Activated CD4-positive, alpha-beta T cell treated with anti-CD3 and anti-CD28 coated beads, Interleukin-2, amount 50 U/mL, for 24 hours (primary cell): ENCODE results near the gene TSTD2.

ENCODE experiments used
- DNase-seq, 2 donors: peaks; one replicate each; pipeline ENCODE4 v3.0.0-alpha.2; 2020; ENCODE audit warnings: low read depth in 1 of 2, low spot score in 1 of 2

Gene TSTD2

GRCh38 chr9:97632985-97633858 lies at the start of gene TSTD2, which contains the start of gene NCBP1:
Gene TSTD2, minus strand, starts transcription at chr9:97633368. Its CDS starts 5,806 bp downstream, at chr9:97627562.
Gene NCBP1, plus strand, starts transcription at chr9:97633821. Its CDS starts 61 bp downstream, at chr9:97633882.
- peak; percentile 90 to 95 for DNase-seq

- no peak for DNase-seq
Measured at GRCh38 chr9:97682242-97682641, 49.1 kb upstream of the TSTD2 start.

- DNase-seq, result no peak
Measured at GRCh38 chr9:97675655-97676054, 42.5 kb upstream of the TSTD2 start.

- DNase-seq, result no peak
Measured at GRCh38 chr9:97673922-97674321, 40.8 kb upstream of the TSTD2 start.

- DNase-seq, result no peak
Measured at GRCh38 chr9:97672403-97672802, 39.2 kb upstream of the TSTD2 start.

- no peak for DNase-seq
Measured at GRCh38 chr9:97670586-97670985, 37.4 kb upstream of the TSTD2 start.

GRCh38 chr9:97668485-97668884 lies 35.3 kb upstream of the TSTD2 start:
- no peak for DNase-seq

- DNase-seq, result no peak
Measured at GRCh38 chr9:97666907-97667686, 33.9 kb upstream of the TSTD2 start.

GRCh38 chr9:97665742-97666141 lies 32.6 kb upstream of the TSTD2 start:
- no peak for DNase-seq

- no peak for DNase-seq
Measured at GRCh38 chr9:97660847-97661246, 27.7 kb upstream of the TSTD2 start.

GRCh38 chr9:97660340-97660739 lies 27.2 kb upstream of the TSTD2 start:
- no peak for DNase-seq

- no peak for DNase-seq
Measured at GRCh38 chr9:97659771-97660170, 26.6 kb upstream of the TSTD2 start.

- DNase-seq, result no peak
Measured at GRCh38 chr9:97658707-97659106, 25.5 kb upstream of the TSTD2 start.

GRCh38 chr9:97651646-97652045 lies 18.5 kb upstream of the TSTD2 start:
- DNase-seq, result no peak

- DNase-seq, result no peak
Measured at GRCh38 chr9:97647996-97648395, 14.8 kb upstream of the TSTD2 start.

- DNase-seq, result no peak
Measured at GRCh38 chr9:97645720-97646119, 12.6 kb upstream of the TSTD2 start.

GRCh38 chr9:97640325-97640724 lies 7.2 kb upstream of the TSTD2 start:
- no peak for DNase-seq

GRCh38 chr9:97638666-97639065 lies 5.5 kb upstream of the TSTD2 start:
- DNase-seq, result no peak

GRCh38 chr9:97636903-97637302 lies 3.7 kb upstream of the TSTD2 start:
- no peak for DNase-seq

GRCh38 chr9:97635026-97635425 lies 1.9 kb upstream of the TSTD2 start:
- no peak for DNase-seq

GRCh38 chr9:97633859-97634490 lies 807 bp upstream of the TSTD2 start:
- peak in 1 of 2 donors; percentile 9 for DNase-seq
